DMS153 treated with DMSO at 0.1 percent for 48 hours (cell line): Measurements from ENCODE around the gene GAB2.

Experiments
- DNase-seq: peaks from one replicate; lab custom pipeline; 2025; ENCODE audit not compliant: unreplicated experiment; lab: John Stamatoyannopoulos, UW

GAB2 gene

GRCh38 chr11:78346799-78347198 is 70.8 kb downstream of the GAB2 start:
- no peak for DNase-seq

DNA sequence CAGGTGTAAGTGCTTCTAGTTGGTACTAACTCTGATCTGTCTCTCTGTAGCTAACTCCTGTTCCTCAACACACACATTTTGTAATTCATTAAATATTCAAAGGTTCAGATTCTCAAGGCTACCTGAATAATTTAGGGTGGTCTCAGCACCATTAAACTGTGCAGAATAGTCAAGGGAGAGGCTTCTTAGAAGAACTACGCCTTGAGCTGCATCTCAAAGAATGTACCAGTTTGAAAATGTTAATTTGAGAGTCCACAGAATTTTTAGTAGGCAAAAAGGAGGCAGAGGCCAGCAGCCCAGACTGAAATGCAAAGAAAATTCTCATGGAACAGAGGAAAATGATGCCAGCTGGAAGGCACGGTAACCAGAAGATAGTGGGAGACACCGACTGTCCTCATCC is 72.2 kb downstream of the GAB2 start:
- DNase-seq = no peak

GRCh38 chr11:78344676-78345075 is 72.9 kb downstream of the GAB2 start:
- DNase-seq = no peak

DNA sequence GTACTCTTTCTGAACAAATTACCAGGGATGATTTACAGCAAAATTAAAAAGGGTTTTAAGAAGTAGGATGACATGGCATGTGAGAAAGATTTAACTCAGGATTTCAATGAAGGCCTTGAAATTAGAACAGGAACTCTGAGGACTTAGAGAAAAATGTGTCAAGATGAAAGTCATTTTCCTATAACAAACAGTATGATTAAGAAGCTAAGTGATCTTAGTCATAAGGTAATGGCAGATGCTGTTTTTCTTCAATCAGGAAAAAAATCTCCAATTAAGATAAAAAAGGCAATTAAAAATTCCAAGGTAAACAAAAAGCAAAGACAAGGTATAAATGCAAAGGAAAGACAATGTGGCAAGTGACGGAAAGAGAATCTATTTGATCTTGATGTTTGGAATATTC is 73.5 kb downstream of the GAB2 start:
- no peak for DNase-seq

- no peak for DNase-seq
These were observed 74.3 kb downstream of the GAB2 start for GRCh38 chr11:78343303-78343702.

GRCh38 chr11:78341841-78342240 is 75.8 kb downstream of the GAB2 start:
- no peak for DNase-seq

- DNase-seq = no peak
These were observed 77.1 kb downstream of the GAB2 start for GRCh38 chr11:78340530-78340929.

- DNase-seq = peak; percentile 58
These were observed 77.7 kb downstream of the GAB2 start for GRCh38 chr11:78339945-78340344.

DNA sequence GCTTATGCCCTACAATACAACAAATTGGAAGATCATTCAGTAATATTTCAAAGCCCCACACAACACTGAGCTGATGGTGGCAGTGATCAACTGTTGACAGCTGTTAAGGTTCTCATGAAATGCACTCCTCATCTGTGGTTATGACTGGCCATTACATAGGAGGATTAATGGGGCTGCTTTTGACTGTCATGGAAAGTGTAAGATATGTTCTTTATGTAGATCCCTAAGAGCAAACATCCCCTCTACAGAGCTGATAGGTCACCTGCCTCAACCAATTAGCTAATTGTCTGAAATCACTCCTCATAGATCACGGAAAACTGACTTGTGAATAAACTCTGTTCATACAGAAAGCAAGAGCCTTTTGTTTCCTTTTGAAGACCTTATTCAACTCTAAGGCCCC is 78.1 kb downstream of the GAB2 start:
- DNase-seq = peak; percentile 62

GRCh38 chr11:78338702-78339101 is 78.9 kb downstream of the GAB2 start:
- DNase-seq = no peak

- DNase-seq = peak; percentile 12
These were observed 79.5 kb downstream of the GAB2 start for GRCh38 chr11:78338138-78338537.

DNA sequence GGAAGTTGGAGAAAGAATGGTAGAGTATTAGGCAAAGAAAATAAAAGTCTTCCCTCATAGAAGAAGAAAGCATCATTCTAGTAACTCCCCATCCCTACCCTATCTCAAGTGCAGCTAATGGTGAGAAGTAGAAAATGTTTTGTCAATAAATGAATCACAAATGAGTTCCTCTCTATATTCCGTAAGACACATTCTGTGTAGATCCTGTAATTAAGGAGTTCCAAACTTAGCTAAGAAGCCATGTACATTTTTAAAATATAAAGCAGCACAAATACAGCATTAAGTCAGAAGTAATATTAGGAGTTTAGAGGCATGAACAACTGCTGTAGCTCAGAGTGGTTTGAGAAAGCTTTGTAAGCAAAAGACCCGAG is 80.1 kb downstream of the GAB2 start:
- DNase-seq = no peak

GRCh38 chr11:78336877-78337553 is 80.6 kb downstream of the GAB2 start:
- DNase-seq = no peak

GRCh38 chr11:78334109-78334508 is 83.5 kb downstream of the GAB2 start:
- no peak for DNase-seq

- DNase-seq = no peak
These were observed 84.7 kb downstream of the GAB2 start for GRCh38 chr11:78332872-78333271.

DNA sequence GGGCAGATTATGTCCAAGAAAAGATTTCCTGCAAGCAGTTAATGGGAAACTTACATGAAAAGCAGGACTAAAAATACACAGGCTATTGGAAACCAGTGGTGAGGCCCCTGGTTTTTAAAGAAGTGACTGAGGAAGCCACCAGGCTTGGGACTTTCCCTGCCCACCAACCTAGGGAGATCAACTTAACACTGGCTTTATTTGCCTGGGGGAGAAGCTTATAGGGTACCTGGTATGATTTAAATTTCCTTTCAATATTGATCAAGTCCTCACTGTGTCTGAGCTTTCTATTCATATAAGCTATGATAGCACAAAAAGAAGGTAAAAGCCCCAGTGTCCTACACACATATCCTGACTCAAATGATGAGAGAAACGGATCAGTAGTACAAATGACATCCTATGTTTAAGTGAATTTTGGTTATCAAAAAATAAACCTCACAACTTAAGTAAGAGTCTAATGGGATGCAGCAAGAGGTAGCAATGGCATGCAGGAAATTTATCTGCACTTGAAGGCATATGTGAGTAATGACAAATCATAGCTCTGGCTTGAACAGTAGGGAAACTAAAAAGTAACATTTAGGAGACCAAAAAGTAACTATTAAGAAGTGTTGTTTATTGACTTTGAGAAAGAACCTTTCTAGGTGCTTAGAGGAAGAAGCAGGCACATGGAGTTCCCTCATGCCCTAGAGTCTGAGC is 85.3 kb downstream of the GAB2 start:
- DNase-seq = no peak

- DNase-seq = no peak
These were observed 85.9 kb downstream of the GAB2 start for GRCh38 chr11:78331711-78332110.

DNA sequence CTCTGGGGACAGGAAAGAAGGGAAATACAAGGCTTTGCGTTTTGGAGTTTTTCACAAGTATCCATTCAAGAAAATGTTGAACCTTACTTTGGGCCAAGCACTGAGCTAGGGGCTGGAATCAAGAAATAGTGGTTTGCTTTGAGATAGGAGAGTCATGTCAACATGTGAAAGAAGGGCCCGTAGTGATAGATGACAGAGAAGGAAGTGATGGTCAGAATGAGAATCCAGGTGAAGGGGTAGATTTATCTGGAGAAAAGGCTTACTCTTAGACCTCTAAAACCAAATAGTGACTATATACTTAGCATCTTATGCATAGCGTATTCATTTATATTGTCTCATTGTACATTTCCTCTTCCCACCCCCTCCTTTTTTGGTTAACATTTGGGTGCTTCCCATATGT is 87.3 kb downstream of the GAB2 start:
- no peak for DNase-seq

DNA sequence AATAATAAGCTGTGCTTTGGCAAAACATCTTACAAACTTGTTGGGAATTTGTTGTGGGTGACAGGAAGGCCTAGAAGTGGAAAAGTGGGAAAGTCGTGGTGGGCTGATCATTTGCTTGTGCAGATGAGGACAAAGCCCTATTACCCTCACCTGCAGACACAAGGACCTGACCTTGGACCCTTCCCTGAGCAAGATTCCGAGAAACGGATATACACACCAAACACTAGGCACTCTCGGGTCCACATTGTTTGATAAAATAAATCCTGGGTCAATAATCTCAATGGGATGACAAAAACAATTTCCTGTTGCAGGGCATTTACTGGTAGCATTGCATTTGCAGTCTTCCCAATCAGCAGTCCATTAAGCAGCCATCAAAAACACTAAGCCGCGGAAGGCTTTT is 89.7 kb downstream of the GAB2 start:
- no peak for DNase-seq

DNA sequence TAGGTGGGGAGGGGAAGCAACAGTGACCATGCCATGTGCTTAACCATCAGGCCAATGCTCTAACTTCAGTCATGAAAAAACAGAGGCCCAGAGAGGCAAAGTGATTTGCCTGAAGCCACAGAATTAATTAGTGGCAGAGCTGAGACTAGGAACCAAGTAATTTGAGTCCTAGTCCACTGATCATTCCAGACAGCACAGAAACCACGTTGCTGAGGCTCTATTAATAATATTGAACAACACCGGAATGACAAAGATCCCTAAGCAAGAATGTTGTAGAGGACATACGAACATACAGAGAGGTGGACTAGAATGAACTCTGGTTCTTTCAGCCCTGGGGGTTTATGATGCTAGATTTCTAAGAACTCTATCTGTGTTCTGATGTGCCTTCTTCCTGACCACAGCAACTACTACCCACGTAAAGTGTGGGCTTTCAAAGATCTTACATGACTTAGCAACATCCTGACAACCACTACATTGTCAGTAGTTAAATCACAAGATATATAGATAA is 92.3 kb downstream of the GAB2 start:
- DNase-seq = no peak

DNA sequence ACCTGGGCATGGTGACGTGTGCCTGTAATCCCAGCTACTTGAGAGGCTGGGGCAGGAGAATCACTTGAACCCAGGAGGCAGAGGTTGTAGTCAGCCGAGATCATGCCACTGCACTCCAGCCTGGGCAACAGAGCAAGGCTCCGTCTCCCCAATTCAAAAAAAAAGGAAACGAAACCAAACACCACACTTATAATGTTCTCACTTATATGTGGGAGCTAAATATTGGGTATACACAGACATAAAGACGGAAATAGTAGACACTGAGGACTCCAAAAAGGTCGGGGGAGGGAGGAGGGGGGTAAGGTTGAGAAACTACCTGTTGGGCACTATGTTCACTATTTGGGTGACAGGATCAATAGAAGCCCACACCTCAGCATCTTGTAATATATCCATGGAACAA is 94.3 kb downstream of the GAB2 start:
- no peak for DNase-seq

GRCh38 chr11:78319453-78319955 is 98.1 kb downstream of the GAB2 start:
- no peak for DNase-seq
